Rectal smooth muscle tissue (tissue), 1 donor: Measurements from ENCODE around the gene GRIK1.

ENCODE experiments used
- H3K27ac ChIP-seq: one replicate; pipeline ENCODE4 v1.7.0; 2013; ENCODE audit warnings: low read depth, low read length, inconsistent platforms
- H3K27me3 ChIP-seq: one replicate; pipeline ENCODE4 v1.7.0; 2013; ENCODE audit warnings: low read length; ENCODE audit not compliant: control insufficient read depth, insufficient read depth
- H3K36me3 ChIP-seq: one replicate; pipeline ENCODE4 v1.7.0; 2013; ENCODE audit warnings: low read length; ENCODE audit not compliant: control insufficient read depth, insufficient read depth
- H3K4me1 ChIP-seq: one replicate; pipeline ENCODE4 v1.7.0; 2013; ENCODE audit warnings: low read length; ENCODE audit not compliant: control insufficient read depth, insufficient read depth
- H3K4me3 ChIP-seq: one replicate; pipeline ENCODE4 v1.7.0; 2013; ENCODE audit warnings: low read length
- H3K9ac ChIP-seq: one replicate; pipeline ENCODE4 v1.7.0; 2013; ENCODE audit warnings: low read length

GRIK1 gene

GRCh38 chr21:29721964-29722363, 217.8 kb downstream of the GRIK1 start:
- H3K4me3 ChIP-seq, result no peak overlapping the region
- no peaks in the 10 kb centered on the region for H3K27me3 ChIP-seq
- no peaks in the 10 kb centered on the region for H3K36me3 ChIP-seq
- H3K4me1 ChIP-seq, result no peaks in the 10 kb centered on the region
- H3K9ac ChIP-seq, result no peak overlapping the region
- H3K27ac ChIP-seq, result no peak overlapping the region

GRCh38 chr21:29721221-29721620, 218.6 kb downstream of the GRIK1 start:
- Histone ChIP-seq H3K27me3 (no peaks in the 10 kb centered on the region), H3K9ac (no peak overlapping the region), H3K36me3 (no peaks in the 10 kb centered on the region), H3K27ac (no peak overlapping the region), H3K4me1 (no peaks in the 10 kb centered on the region), H3K4me3 (no peak overlapping the region)

DNA sequence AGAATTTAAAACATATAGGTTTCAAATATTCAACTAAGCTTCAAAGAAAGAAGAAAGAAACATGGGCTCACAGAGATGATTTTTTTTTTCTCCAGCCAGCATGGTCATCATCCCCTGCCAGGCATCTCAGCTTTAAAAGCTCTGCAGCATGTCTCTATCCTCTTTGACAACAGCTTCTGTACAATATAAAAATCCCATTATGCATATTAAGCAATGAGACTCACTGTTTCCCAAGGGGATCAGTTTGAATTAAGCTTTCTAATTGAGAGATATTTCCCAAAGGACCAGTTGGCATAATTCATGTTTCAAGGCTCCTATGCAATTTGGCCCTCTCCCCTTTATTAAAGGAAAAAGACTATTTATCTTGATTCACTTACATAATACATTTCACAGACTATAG, 220.3 kb downstream of the GRIK1 start:
- no peaks in the 10 kb centered on the region for H3K36me3 ChIP-seq
- H3K27me3 ChIP-seq, result no peaks in the 10 kb centered on the region
- H3K9ac ChIP-seq, result no peak overlapping the region
- no peaks in the 10 kb centered on the region for H3K4me1 ChIP-seq
- no peak overlapping the region for H3K4me3 ChIP-seq
- no peak overlapping the region for H3K27ac ChIP-seq

GRCh38 chr21:29718081-29718815, 221.5 kb downstream of the GRIK1 start:
- Histone ChIP-seq H3K4me1 (no peaks in the 10 kb centered on the region), H3K4me3 (no peak overlapping the region), H3K27me3 (no peaks in the 10 kb centered on the region), H3K9ac (no peak overlapping the region), H3K27ac (no peak overlapping the region), H3K36me3 (no peaks in the 10 kb centered on the region)

GRCh38 chr21:29717659-29718058, 222.1 kb downstream of the GRIK1 start:
- Histone ChIP-seq H3K36me3 (no peaks in the 10 kb centered on the region), H3K4me3 (no peak overlapping the region), H3K4me1 (no peaks in the 10 kb centered on the region), H3K9ac (no peak overlapping the region), H3K27ac (no peak overlapping the region), H3K27me3 (no peaks in the 10 kb centered on the region)

DNA sequence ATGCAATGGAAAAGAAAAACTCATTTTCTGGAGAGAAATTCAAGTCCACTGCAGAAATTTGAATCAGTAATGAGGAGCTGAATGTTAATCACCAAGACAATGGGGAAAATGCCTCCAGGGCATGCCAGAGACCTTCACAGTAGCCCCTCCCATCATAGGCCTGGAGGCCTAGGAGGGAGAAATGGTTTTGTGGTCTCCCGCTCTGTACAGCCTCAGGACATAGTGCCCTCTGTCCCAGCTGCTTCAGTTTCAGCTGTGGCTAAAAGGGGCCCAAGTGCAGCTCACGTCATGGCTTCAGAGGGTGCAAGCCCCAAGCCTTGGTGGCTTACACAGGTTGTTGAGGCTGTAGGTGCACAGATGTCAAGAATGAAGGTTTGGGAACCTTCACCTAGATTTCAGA, 223.0 kb downstream of the GRIK1 start:
- H3K27ac ChIP-seq, result no peak overlapping the region
- no peaks in the 10 kb centered on the region for H3K27me3 ChIP-seq
- H3K36me3 ChIP-seq, result no peaks in the 10 kb centered on the region
- no peaks in the 10 kb centered on the region for H3K4me1 ChIP-seq
- no peak overlapping the region for H3K4me3 ChIP-seq
- H3K9ac ChIP-seq, result no peak overlapping the region

DNA sequence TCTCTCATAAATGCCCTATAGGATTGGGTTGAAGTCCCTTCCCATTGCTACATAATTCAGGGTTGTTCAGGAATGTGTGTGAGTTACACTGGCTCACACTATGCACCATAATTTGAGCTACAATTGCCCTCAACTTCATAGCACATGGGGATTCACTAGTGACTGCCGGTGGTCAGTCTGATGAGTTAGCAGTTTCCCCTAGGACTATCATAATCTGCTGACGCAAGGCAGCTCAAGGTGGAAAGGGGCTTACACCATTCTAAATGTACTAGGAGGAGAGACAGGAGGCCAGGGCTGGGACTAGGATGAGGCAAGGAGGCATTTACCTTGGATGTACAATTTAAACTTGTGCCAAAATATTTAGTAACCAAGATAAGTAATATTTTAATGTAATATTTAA, 224.7 kb downstream of the GRIK1 start:
- Histone ChIP-seq H3K36me3 (no peaks in the 10 kb centered on the region), H3K27me3 (no peaks in the 10 kb centered on the region), H3K27ac (no peak overlapping the region), H3K4me3 (no peak overlapping the region), H3K4me1 (no peaks in the 10 kb centered on the region), H3K9ac (no peak overlapping the region)

DNA sequence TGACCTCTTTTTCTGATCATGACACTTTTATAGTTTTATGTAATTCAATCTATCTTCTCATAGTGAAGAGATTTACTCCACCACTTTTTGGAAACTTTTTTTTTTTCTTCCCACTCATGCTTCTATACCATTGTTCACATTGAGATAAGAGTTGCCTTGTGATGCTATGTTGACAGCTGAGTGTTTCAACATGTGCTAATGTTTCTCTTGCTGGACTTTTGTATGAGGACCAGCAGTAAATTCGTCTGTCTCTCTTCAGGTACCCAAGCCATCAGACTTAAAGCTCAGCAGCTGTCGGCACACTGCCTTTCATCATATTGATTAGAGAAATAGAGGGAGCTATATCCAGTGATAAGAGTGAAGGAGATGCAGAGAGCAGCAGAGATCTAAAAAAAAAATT, 227.0 kb downstream of the GRIK1 start:
- no peaks in the 10 kb centered on the region for H3K36me3 ChIP-seq

GRCh38 chr21:29711236-29711635, 228.6 kb downstream of the GRIK1 start:
- Histone ChIP-seq H3K27me3 (no peaks in the 10 kb centered on the region), H3K27ac (no peak overlapping the region), H3K4me1 (no peaks in the 10 kb centered on the region), H3K36me3 (no peaks in the 10 kb centered on the region), H3K4me3 (no peak overlapping the region), H3K9ac (no peak overlapping the region)

More for the DNA sequence above, 227.0 kb downstream of the GRIK1 start:
- Histone ChIP-seq H3K4me1 (no peaks in the 10 kb centered on the region), H3K9ac (no peak overlapping the region), H3K4me3 (no peak overlapping the region), H3K27me3 (no peaks in the 10 kb centered on the region), H3K27ac (no peak overlapping the region)

DNA sequence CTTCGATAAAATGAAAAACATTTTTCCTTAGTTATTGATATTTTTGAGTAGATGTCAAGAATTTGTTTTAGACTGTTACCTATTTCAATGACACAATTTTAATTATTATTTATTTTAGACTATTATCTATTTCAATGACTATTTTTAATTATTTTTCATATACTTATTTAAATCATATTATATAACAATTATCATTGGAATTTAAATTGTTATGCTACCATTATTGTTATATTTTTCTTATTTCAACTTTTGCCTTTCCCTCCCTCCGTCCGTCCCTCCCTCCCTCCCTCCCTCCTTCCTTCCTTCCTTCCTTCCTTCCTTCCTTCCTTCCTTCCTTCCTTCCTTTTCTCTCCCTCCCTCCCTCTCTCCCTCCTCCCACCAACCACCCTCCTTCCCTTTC, 229.3 kb downstream of the GRIK1 start:
- Histone ChIP-seq H3K27ac (no peak overlapping the region), H3K36me3 (no peaks in the 10 kb centered on the region), H3K9ac (no peak overlapping the region), H3K4me1 (no peaks in the 10 kb centered on the region), H3K4me3 (no peak overlapping the region), H3K27me3 (no peaks in the 10 kb centered on the region)

- H3K9ac ChIP-seq, result no peak overlapping the region
- H3K36me3 ChIP-seq, result no peaks in the 10 kb centered on the region
- H3K4me1 ChIP-seq, result no peaks in the 10 kb centered on the region
- H3K27ac ChIP-seq, result no peak overlapping the region
- H3K27me3 ChIP-seq, result no peaks in the 10 kb centered on the region
- H3K4me3 ChIP-seq, result no peak overlapping the region
Measured at GRCh38 chr21:29708401-29708800, 231.4 kb downstream of the GRIK1 start.

GRCh38 chr21:29704719-29705118, 235.1 kb downstream of the GRIK1 start:
- Histone ChIP-seq H3K9ac (no peak overlapping the region), H3K27me3 (no peaks in the 10 kb centered on the region), H3K27ac (no peak overlapping the region), H3K36me3 (no peaks in the 10 kb centered on the region), H3K4me1 (no peaks in the 10 kb centered on the region), H3K4me3 (no peak overlapping the region)

DNA sequence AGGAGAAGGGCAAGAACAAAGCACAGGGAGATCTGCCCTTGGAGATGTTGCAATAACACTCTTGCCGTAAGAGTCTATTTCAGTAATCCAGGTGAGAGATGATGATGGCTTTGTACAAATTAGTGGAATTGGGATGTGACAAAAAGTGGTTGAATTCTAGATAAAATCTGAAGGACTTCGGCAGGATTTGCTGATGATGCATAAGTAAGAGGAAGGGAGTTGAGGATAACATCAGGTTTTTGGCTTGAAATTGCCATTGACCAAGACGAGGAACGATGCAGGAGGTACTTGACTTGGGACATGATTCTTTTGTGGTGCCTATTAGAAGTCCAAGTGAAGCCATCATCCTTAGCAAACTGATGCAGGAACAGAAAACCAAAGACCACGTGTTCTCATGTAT, 238.1 kb downstream of the GRIK1 start:
- Histone ChIP-seq H3K36me3 (no peaks in the 10 kb centered on the region), H3K27me3 (no peaks in the 10 kb centered on the region), H3K4me1 (no peaks in the 10 kb centered on the region), H3K9ac (no peak overlapping the region), H3K4me3 (no peak overlapping the region), H3K27ac (no peak overlapping the region)
